HepG2 (cell line): ENCODE measurements around the gene PLGRKT. TPM values are rescaled to one million over a fixed set of nuclear protein-coding genes. Genes with fewer than 3 reads are reported as not detected.

Experiments used
- DNMT3B ChIP-seq: conservative IDR thresholded peaks from 2 replicates; pipeline ENCODE4 v1.6.1; 2016; ENCODE audit warnings: missing biosample characterization, control low read depth
- HCFC1 ChIP-seq: fragments of 150-350 bp; IDR thresholded peaks from 2 replicates; pipeline ENCODE4 v1.6.1; 2014; ENCODE audit warnings: low read depth, low read length
- JUN ChIP-seq: sonication (generic); formaldehyde crosslinking; IDR thresholded peaks from 2 replicates; pipeline ENCODE4 v1.4.0; 2020; ENCODE audit warnings: mild to moderate bottlenecking, missing genetic modification reagents
- KLF11 ChIP-seq: IDR thresholded peaks from 2 replicates; pipeline ENCODE4 v1.6.1; 2016; ENCODE audit warnings: missing compliant biosample characterization
- KLF16 ChIP-seq, 2 experiments: sonication (generic) in 1 of 2; formaldehyde crosslinking in 1 of 2; IDR thresholded peaks; 2 replicates each; pipeline versions ENCODE4 v1.6.1 to v1.8.0; 2016 to 2023; ENCODE audit warnings: missing genetic modification reagents in 2 of 2, missing compliant biosample characterization in 1 of 2
- MNT ChIP-seq: fragments of 450-650 bp; IDR thresholded peaks from 2 replicates; pipeline ENCODE4 v1.6.1; 2016
- NFKBIZ ChIP-seq: IDR thresholded peaks from 2 replicates; pipeline ENCODE4 v1.6.1; 2018; ENCODE audit warnings: missing genetic modification reagents, missing compliant biosample characterization
- NFRKB ChIP-seq: fragments of 450-650 bp; IDR thresholded peaks from 2 replicates; pipeline ENCODE4 v1.6.1; 2017
- POLR2G ChIP-seq: fragments of 200-400 bp; formaldehyde crosslinking; IDR thresholded peaks from 2 replicates; pipeline ENCODE4 v1.6.1; 2018; ENCODE audit warnings: mild to moderate bottlenecking, low read depth, low read length, moderate library complexity
- SALL1 ChIP-seq: sonication (generic); formaldehyde crosslinking; IDR thresholded peaks from 2 replicates; pipeline ENCODE4 v1.8.0; 2022; ENCODE audit warnings: mild to moderate bottlenecking, missing genetic modification reagents
- SOX6 ChIP-seq, 2 experiments: fragments of 450-650 bp in 1 of 2; sonication (generic) in 1 of 2; formaldehyde crosslinking in 1 of 2; IDR thresholded peaks; 2 replicates each; pipeline versions ENCODE4 v1.4.0 to v1.6.1; 2017 to 2020; ENCODE audit warnings: antibody characterized with exemption in 1 of 2, mild to moderate bottlenecking in 1 of 2, missing genetic modification reagents in 1 of 2
- SRSF1 ChIP-seq: fragments of 200-400 bp; formaldehyde crosslinking; optimal IDR thresholded peaks from 2 replicates; pipeline ENCODE3; 2017; ENCODE audit warnings: mild to moderate bottlenecking, low read depth, low read length, moderate library complexity
- ZBTB3 ChIP-seq: sonication (generic); formaldehyde crosslinking; IDR thresholded peaks from 2 replicates; pipeline ENCODE4 v1.4.0; 2020; ENCODE audit warnings: low read depth, mild to moderate bottlenecking, moderate library complexity, missing genetic modification reagents, borderline replicate concordance
- ZBTB43 ChIP-seq: sonication (generic); formaldehyde crosslinking; conservative IDR thresholded peaks from 2 replicates; pipeline ENCODE4 v1.4.0; 2020; ENCODE audit warnings: missing genetic modification reagents
- ZBTB8A ChIP-seq: sonication (generic); formaldehyde crosslinking; IDR thresholded peaks from 2 replicates; pipeline ENCODE4 v1.4.0; 2020; ENCODE audit warnings: mild to moderate bottlenecking, low read depth, missing genetic modification reagents, borderline replicate concordance
- ZNF143 ChIP-seq: sonication (generic); formaldehyde crosslinking; IDR thresholded peaks from 2 replicates; pipeline ENCODE4 v1.4.0; 2020; ENCODE audit warnings: missing genetic modification reagents
- ZNF180 ChIP-seq: sonication (generic); formaldehyde crosslinking; IDR thresholded peaks from 2 replicates; pipeline ENCODE4 v1.4.0; 2020; ENCODE audit warnings: low read depth, missing genetic modification reagents, borderline replicate concordance
- ZNF335 ChIP-seq: sonication (generic); formaldehyde crosslinking; IDR thresholded peaks from 2 replicates; pipeline ENCODE4 v1.4.0; 2020; ENCODE audit warnings: missing genetic modification reagents
- ZNF619 ChIP-seq: sonication (generic); formaldehyde crosslinking; IDR thresholded peaks from 2 replicates; pipeline ENCODE4 v1.4.0; 2020; ENCODE audit warnings: mild to moderate bottlenecking, missing genetic modification reagents
- ZNF644 ChIP-seq: IDR thresholded peaks from 2 replicates; pipeline ENCODE4 v1.6.1; 2016; ENCODE audit warnings: low read depth
- ZNF768 ChIP-seq: sonication (generic); formaldehyde crosslinking; IDR thresholded peaks from 2 replicates; pipeline ENCODE4 v1.4.0; 2020; ENCODE audit warnings: missing genetic modification reagents
- ZSCAN9 ChIP-seq: IDR thresholded peaks from 2 replicates; pipeline ENCODE4 v1.6.1; 2016; ENCODE audit warnings: borderline replicate concordance
- polyA plus RNA-seq, 8 experiments: library from polyadenylated mRNA; depleted of rRNA in 3 of 8; stranded (reverse) in 7 of 8; unstranded in 1 of 8; fragments of >200 nt; fragmentation: Illumina TruSeq in 4 of 8; extraction: Trizol in 4 of 8; gene quantifications; 2 replicates each; pipeline versions ENCODE4 v1.2.1 to v1.2.3, GENCODE V29; 2011 to 2016; ENCODE audit warnings: low read depth in 4 of 8, missing spikeins in 1 of 8, mixed read lengths in 1 of 8; ENCODE audit not compliant: insufficient read depth in 1 of 8
- total RNA-seq, 5 experiments: library from RNA; depleted of rRNA; stranded (reverse); fragments of >200 nt; fragmentation: Illumina TruSeq; extraction: Trizol; gene quantifications; 2 replicates each; pipeline ENCODE4 v1.2.3, GENCODE V29; 2016; ENCODE audit warnings: low read depth in 1 of 5
- TF ChIP-seq, protein P1 (sequence below): sonication (generic); formaldehyde crosslinking; IDR thresholded peaks from 2 replicates; pipeline ENCODE4 v1.5.1; 2020; ENCODE audit warnings: mild to moderate bottlenecking, missing genetic modification reagents, moderate library complexity

Gene PLGRKT
- total and polyA plus RNA-seq, 2 of the 13 experiments (the other 11 are each of a cell fraction or from before 2014, with no cell fraction given), result 5.0 to 15.8 TPM

- TF ChIP-seq ZNF619 (CRISPR knock-in tag) (0 out of 2 replicates have a peak, but pooled peaks have one; percentile 29), ZNF644 (CRISPR knock-in tag) (0 out of 2 replicates have a peak, but pooled peaks have one; percentile 61), KLF16 (CRISPR knock-in tag; IDR thresholded peaks at IDR 0.05) (peak; percentile 50 to 73; a peak in 1 of 4 replicates), POLR2G (no peak), SRSF1 (no peak), ZNF143 (CRISPR knock-in tag) (no peak), HCFC1 (no peak), ZNF335 (CRISPR knock-in tag) (no peak), ZNF768 (CRISPR knock-in tag) (peak; percentile 71; the same call in 1 of the 2 replicates), ZBTB43 (CRISPR knock-in tag) (no peak), KLF11 (CRISPR knock-in tag) (no peak), DNMT3B (CRISPR knock-in tag) (no peak), JUN (CRISPR knock-in tag) (no peak), ZBTB8A (no peak), NFKBIZ (CRISPR knock-in tag) (no peak), SALL1 (CRISPR knock-in tag) (peak; percentile 82), SOX6 (IDR thresholded peaks at IDR 0.05) (no peak), SOX6 (CRISPR knock-in tag; IDR thresholded peaks at IDR 0.05) (peak; percentile 63), ZSCAN9 (CRISPR knock-in tag) (0 out of 2 replicates have a peak, but pooled peaks have one; percentile 20), NFRKB (no peak), ZBTB3 (CRISPR knock-in tag) (no peak), MNT (no peak), ZNF180 (CRISPR knock-in tag) (no peak)
- TF ChIP-seq, protein P1, sequence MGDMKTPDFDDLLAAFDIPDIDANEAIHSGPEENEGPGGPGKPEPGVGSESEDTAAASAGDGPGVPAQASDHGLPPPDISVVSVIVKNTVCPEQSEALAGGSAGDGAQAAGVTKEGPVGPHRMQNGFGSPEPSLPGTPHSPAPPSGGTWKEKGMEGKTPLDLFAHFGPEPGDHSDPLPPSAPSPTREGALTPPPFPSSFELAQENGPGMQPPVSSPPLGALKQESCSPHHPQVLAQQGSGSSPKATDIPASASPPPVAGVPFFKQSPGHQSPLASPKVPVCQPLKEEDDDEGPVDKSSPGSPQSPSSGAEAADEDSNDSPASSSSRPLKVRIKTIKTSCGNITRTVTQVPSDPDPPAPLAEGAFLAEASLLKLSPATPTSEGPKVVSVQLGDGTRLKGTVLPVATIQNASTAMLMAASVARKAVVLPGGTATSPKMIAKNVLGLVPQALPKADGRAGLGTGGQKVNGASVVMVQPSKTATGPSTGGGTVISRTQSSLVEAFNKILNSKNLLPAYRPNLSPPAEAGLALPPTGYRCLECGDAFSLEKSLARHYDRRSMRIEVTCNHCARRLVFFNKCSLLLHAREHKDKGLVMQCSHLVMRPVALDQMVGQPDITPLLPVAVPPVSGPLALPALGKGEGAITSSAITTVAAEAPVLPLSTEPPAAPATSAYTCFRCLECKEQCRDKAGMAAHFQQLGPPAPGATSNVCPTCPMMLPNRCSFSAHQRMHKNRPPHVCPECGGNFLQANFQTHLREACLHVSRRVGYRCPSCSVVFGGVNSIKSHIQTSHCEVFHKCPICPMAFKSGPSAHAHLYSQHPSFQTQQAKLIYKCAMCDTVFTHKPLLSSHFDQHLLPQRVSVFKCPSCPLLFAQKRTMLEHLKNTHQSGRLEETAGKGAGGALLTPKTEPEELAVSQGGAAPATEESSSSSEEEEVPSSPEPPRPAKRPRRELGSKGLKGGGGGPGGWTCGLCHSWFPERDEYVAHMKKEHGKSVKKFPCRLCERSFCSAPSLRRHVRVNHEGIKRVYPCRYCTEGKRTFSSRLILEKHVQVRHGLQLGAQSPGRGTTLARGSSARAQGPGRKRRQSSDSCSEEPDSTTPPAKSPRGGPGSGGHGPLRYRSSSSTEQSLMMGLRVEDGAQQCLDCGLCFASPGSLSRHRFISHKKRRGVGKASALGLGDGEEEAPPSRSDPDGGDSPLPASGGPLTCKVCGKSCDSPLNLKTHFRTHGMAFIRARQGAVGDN (CRISPR knock-in tag), result peak; percentile 92
These were observed 12.8 kb upstream of the PLGRKT start, which contains the start of gene CD274 (continued) for GRCh38 chr9:5450359-5451091.
